SK-N-MC (cell line): ENCODE data around the gene ALOX5AP.

ENCODE experiments used
- EZH2 ChIP-seq: fragments of 200-600 bp; sonication (generic); IDR thresholded peaks from one replicate; pipeline ENCODE4 v1.6.1; 2017; ENCODE audit warnings: antibody characterized with exemption
- FOXP2 ChIP-seq: optimal IDR thresholded peaks from 2 replicates; pipeline ENCODE3; 2011; ENCODE audit warnings: mild to moderate bottlenecking, moderate library complexity; ENCODE audit not compliant: insufficient read depth; ENCODE audit errors: extremely low read length, control extremely low read depth

DNA sequence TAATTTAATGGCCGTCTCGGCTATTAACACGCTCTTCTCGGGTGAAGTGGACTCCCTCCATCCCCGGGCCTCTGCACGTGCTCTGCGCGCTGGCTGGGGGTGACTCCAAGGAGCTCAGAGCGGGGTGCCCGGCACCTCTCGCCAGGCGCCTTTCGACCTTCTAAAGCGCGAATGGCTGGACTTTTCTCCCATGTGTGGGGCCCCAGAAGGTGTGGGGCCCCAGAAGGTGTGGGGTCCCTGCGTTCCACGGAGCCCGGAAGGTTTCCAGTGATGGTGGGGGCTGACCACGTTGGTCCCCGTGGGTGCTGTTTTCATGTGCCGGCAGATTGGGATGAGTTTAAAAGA is 3.3 kb upstream of the ALOX5AP start:
- TF ChIP-seq EZH2 (no peak), FOXP2 (no peak)
